HG02943 (cell line): ENCODE data around the gene FHIT.

ENCODE experiments used
- ATAC-seq: cut with Tn5 transposase; IDR thresholded peaks from one replicate; pipeline ENCODE4 v1.9.1; 2021; ENCODE audit warnings: mild to moderate bottlenecking, low read depth, moderate library complexity; ENCODE audit not compliant: unreplicated experiment

Gene FHIT

DNA sequence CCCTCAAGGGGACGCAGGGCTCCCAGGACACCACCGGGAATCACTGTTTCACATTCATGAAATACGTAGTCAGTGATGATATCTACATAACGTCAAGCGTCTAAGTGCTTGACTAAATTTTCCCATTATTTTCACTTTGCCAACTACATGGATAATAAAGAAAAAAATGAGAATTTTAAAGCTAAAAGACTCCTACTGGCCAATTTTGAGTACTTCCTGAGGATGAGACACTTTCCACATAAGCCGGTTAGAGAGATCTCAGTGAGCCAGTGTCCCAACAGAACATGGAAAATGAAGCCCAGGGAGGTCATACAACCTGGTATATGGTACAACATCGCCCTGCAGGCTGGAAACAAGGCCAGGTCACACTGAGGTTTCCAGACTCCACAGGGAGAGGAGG, 928.1 kb downstream of the FHIT start:
- no peak for ATAC-seq

GRCh38 chr3:60322298-60322856, 928.9 kb downstream of the FHIT start:
- ATAC-seq: no peak

DNA sequence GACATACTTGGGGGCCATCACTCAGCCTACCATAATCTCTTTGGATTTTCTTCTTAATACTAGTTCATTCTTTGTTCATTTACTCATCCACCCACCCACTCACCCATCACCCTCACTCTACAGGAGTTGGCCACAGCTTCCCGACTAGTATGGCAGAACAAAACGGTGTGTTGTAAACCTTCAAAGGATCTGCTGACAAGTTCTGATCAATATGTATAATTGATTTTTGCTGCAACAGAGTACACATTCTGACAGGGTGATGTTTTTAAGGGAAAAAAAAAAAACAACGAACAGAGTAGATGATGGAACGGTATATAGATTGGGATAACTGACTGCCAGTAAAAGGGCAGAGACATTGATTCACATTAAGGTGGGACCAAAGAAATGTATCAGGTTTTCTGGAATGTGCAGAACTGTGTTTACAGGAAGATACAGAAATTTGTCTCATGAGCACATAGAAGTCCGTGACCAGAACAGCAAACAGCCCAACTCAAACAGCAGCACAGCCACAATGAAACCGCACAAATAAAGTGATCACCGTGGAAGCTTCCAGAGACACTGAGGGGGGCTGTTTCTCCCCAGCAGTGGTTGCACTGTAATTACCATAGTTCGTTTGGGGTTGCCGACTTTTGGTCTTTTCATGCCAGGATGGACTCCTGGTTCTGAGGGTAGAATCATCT, 931.9 kb downstream of the FHIT start:
- ATAC-seq: no peak

DNA sequence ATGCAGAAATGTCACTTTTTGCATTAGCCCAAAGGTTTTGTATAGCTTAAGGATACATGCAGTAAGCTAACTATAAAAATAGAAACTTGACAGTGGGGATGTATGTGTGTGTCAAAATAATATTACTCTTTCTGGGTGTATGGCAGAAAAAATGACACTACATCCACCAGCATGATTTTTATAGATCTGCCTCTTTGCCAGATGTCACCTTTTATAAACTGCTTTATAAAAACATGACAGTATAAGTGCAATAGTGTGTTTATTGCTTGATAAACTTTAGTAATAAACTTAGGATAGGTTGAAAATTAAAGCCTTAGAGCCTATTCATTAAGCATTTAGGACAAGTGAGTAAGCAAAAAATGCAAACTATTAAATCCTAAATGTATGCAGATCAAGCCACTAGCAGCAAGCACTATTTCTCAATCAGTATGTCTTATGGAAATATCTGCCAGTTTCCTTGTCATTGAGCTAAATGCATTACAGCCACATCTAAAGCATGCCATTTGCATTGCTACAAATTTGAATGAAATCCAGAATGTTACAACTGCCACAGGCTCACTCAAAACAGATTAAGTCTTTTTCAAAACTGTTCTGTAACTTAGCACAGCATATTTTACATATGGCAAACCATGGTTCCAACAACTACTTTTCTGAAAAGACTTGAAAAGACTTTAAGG, 935.0 kb downstream of the FHIT start:
- ATAC-seq: no peak

- ATAC-seq: no peak
Measured at GRCh38 chr3:60313951-60314461, 937.2 kb downstream of the FHIT start.

DNA sequence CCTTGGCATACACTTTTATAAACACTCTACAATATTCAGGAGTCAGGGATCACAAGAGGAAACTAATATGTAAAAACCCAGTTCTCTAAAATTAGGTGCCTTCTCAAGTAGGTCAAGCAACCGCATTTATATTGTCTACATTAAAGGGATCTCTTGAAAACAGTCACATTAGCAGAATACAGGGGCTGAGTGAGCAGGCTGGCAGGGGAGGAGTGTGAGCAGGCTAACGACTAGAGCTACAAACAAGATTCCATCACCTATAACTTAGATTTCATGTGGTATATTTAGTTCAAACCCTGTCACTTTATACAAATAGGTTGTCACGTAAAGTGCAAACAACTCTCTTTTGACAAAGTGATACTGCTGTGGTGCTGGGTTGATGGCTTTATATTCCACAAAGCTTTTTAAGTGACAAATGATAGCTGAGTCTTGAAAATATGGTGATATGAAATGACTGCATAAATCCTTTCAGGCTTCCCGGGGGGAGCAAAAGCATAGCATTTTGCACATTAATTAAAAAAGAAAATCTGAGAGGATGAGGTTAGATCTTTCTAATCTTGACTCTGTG, 937.9 kb downstream of the FHIT start:
- no peak for ATAC-seq

- ATAC-seq: no peak
Measured at GRCh38 chr3:60309539-60310268, 941.5 kb downstream of the FHIT start.

- no peak for ATAC-seq
Measured at GRCh38 chr3:60308808-60309207, 942.4 kb downstream of the FHIT start.

- ATAC-seq: no peak
Measured at GRCh38 chr3:60307562-60308199, 943.6 kb downstream of the FHIT start.

GRCh38 chr3:60304112-60304511, 947.1 kb downstream of the FHIT start:
- no peak for ATAC-seq

DNA sequence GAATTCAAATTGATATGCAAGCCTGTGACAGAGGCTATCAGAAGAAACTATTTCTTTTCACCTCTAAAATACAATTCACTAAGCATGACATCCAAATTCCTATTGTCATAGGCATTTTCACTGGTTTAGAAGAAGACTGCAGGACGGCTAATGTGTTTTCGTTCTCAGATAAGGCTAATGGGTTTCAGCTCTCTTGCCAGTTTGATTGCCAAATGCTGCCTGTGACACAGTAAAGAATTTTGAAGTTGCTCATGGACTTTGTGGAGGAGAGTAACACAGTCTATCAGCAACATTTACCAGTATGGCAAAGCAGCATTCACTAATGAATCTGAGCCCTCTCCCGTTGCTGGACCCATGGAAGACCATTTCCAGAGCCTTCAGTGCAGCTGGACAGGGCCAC, 948.1 kb downstream of the FHIT start:
- no peak for ATAC-seq

DNA sequence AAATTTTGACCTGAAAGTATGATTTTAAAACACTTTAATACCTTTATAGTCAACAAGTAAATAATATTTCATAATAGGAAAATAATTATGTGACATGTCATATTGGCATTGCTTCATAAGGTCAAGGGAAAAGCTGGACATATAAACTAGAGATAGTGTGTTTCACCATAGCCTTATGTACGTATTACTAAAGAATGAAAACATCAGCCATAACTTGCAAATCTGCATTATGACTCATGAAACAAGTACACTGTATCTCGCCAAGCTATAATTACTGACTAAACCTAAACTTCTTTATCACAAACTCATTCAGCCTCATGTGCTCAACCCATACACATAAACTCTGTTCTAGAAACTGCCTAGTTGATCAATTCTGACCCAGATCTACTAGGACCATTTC, 950.1 kb downstream of the FHIT start:
- ATAC-seq: no peak

DNA sequence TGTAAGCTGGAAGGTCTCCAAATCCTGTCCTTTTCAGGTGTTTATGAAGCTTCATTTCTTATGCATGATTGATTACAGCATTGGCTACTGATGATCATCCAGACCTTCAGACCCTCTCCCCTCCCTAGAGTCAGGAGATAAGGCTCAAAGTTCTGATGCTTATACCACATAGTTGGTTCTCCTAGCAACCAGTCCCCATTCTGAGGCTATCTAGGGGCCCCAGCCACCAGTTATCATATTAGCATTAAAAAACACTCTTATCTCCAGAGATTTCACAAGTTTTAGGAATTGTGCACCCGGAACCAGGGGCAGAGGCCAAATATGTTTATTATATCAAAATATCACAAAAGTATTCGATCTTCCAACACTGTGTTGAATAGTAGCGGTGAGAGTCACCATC, 953.1 kb downstream of the FHIT start:
- no peak for ATAC-seq

DNA sequence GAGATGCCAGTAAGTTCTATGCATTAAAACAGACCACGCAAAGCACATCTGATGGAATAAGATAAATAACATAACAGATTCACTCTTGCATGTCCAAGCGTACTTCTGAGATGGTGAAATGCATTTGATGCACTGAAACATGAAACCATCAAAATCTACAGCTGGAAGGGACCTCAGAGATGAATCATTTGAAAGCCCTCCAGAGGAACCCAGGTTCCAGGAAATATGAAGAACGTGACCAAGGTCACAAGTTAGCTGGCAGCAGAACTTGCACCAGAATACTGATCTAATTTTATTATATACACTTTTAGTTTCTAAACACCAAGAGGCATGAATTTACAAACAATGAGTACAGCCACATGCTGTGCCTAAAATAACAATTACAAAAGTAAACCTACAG, 957.1 kb downstream of the FHIT start:
- ATAC-seq: no peak

DNA sequence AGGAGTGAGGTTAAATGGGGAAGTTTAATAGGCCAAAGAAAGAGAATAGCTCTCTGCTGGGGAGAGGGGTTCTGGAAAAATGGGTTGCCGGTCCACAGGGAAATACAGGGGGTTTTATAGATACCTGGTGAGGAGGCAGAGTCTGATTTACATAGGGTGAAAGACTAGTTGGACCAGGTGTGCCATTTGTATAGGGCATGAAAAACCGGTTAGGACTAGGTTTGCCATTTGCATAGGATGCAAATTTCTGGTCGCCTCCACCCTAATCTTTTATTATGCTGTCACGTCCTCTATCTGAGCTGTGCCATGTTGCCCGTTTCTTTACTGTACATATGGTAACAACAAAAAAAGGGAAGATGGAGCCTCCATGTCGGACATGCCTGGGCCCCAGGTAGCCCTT, 960.1 kb downstream of the FHIT start:
- ATAC-seq: no peak

DNA sequence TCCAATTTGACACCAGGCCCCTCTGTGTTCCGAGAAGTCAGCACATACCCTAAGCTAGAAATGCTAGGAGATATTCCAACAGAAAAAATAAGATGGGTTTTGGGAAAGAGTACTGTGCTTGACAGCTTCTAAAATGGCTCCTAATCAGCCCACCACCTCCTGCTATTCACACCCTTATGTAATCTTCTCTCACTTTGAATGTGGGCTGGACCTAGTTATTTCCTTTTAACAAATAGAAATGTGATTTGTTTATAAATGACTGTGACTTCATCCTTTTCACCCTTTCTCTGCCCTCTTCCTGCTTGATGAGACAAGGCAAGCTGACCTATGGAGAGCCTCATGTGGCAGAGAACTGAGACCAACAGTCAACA, 961.1 kb downstream of the FHIT start:
- no peak for ATAC-seq

- no peak for ATAC-seq
Measured at GRCh38 chr3:60289341-60290121, 961.7 kb downstream of the FHIT start.

GRCh38 chr3:60282866-60283265, 968.4 kb downstream of the FHIT start:
- ATAC-seq: no peak

DNA sequence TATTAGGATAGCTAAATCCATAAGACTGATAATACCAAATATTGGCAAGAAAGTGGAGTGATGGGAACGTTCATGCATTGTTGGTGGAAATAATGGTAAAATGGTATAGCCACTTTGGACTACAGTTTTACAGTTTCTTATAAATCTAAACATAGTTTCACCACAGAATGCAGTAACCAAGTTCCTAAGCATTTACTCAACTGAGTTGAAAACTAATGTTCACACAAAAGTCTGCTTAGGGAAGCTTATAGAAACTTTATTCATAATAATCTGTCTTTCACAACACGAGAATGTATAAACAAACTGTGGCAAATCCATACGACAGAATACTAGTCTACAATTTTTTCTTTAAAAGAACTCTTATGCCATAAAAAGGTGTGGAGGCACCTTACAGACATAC, 969.3 kb downstream of the FHIT start:
- no peak for ATAC-seq

GRCh38 chr3:60277361-60277800, 973.9 kb downstream of the FHIT start:
- no peak for ATAC-seq
